SJCRH30 (cell line): Measurements from ENCODE around the gene MYCBP. TPM values are rescaled to one million over a fixed set of nuclear protein-coding genes. Genes with fewer than 3 reads are reported as not detected.
"Not testable (repeated sequence)": the region's sequence is repeated elsewhere in the genome, so short reads cannot be mapped to it uniquely, and the experiment has no call there.

ENCODE experiments used
- DNase-seq, 2 experiments: peaks; one replicate each; pipeline ENCODE4 v3.0.0-alpha.2; 2015 to 2020
- H3K27ac ChIP-seq: fragments of 250-450 bp; sonication (Bioruptor Pico); 2 replicates; pipeline ENCODE4 v1.5.1; 2020; ENCODE audit warnings: mild to moderate bottlenecking, moderate library complexity
- H3K27me3 ChIP-seq: fragments of 250-450 bp; sonication (Bioruptor Pico); 2 replicates; pipeline ENCODE4 v1.5.1; 2020; ENCODE audit warnings: mild to moderate bottlenecking, moderate library complexity
- H3K36me3 ChIP-seq: fragments of 250-450 bp; sonication (Bioruptor Pico); 2 replicates; pipeline ENCODE4 v1.5.1; 2020; ENCODE audit warnings: mild to moderate bottlenecking, moderate library complexity
- H3K4me1 ChIP-seq: fragments of 250-450 bp; sonication (Bioruptor Pico); 2 replicates; pipeline ENCODE4 v1.5.1; 2020; ENCODE audit warnings: mild to moderate bottlenecking, moderate library complexity
- H3K4me3 ChIP-seq: fragments of 250-450 bp; sonication (Bioruptor Pico); 2 replicates; pipeline ENCODE4 v1.5.1; 2020; ENCODE audit warnings: mild to moderate bottlenecking, moderate library complexity
- H3K9me3 ChIP-seq: fragments of 250-450 bp; sonication (Bioruptor Pico); replicated peaks from 2 replicates; pipeline ENCODE4 v1.5.1; 2020; ENCODE audit warnings: mild to moderate bottlenecking, moderate library complexity
- total RNA-seq: library from RNA; depleted of rRNA; stranded (reverse); fragments of >200 nt; shearing (Covaris generic); gene quantifications from 2 replicates; pipeline ENCODE4 v1.2.3, GENCODE V29; 2014; rRNA removed

MYCBP gene, protein sequence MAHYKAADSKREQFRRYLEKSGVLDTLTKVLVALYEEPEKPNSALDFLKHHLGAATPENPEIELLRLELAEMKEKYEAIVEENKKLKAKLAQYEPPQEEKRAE
- 41.1 and 41.2 TPM in 2 replicates for total RNA-seq

DNA sequence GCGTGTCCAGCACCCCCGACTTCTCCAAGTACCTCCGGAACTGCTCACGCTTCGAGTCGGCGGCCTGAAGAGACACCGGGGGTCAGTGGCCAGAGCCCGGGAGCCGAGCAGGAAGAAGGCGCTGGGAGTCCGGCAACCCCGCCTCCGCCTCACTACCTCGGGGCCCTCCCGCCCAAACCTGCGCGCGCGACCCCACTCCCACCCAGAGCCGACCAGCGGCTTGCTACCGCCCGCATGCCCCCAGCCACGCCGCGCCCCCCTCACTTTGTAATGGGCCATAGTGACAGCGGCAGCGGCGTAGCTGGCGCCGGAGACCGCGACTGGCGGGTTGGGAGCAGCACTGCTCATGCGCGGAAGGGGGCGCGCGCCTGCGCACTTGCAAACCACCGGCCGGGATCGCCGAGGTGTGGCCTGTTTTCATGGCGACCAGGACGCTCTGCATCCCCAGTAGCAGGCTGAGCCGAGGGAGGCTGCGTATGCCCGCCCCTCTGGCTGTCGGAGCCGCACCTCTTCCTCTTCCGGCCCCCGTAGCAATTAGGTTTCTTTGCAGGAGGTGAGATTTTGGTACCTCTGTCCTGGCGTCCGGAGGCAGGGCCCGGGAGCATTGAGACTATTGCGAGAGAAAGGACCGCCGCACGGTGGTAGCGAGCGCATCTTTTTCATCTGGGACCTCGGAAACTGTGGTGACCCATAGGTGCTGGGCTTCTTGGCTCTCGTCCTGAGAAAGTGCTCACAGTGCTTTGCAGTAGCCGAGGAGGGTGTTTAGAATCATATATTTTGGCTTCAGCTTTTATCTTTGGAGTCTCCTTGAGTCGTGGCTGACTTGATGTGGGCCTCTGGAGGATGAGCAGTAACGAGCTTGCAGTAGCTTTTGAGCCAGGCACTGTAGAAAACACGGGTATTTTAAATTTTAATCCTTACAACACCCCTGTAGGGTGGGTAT, at the start of gene MYCBP:
MYCBP (minus strand) TSS at position 322 of the 943 bp plus-strand sequence; CDS start at position 279, 43 bp downstream.
- Histone ChIP-seq H3K27me3 (no peaks in the 10 kb centered on the region), H3K9me3 (no peaks in the 10 kb centered on the region), H3K36me3 (no peaks in the 10 kb centered on the region), H3K4me1 (peaks cover 6% of the 10 kb centered on the region; the same call in 1 of the 2 replicates), H3K4me3 (peak within 1 kb of the TSS; percentile 83), H3K27ac (peak within 1 kb of the TSS; percentile 93)
- peak; percentile 98 for DNase-seq

DNA sequence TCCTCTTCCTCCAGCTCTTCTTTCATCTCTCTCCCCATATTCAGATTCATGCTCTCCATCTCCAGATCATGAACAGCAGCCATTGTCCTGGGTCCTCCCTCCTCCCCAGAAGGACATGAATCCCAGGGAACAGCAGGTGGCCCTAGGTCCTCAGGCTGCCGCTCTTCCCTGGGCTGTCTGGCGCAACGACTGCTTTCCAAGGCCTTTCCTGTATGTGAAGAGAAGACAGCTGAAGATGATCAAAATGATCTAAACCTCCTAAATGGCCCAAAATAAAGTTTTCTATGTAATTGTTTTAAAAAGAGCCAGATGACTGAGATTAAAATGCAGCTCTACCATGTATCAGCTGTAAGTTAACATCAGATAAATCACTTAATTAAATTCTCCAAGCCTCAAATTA, 46.0 kb upstream of the MYCBP start:
- no peaks in the 10 kb centered on the region for H3K27me3 ChIP-seq
- DNase-seq = peak in 1 of 2 experiments; percentile 30
- no peaks in the 10 kb centered on the region; the same call in 1 of the 2 replicates for H3K9me3 ChIP-seq
- no peak overlapping the region for H3K27ac ChIP-seq
- H3K36me3 ChIP-seq = no peaks in the 10 kb centered on the region
- no peaks in the 10 kb centered on the region for H3K4me1 ChIP-seq
- no peak overlapping the region for H3K4me3 ChIP-seq

DNA sequence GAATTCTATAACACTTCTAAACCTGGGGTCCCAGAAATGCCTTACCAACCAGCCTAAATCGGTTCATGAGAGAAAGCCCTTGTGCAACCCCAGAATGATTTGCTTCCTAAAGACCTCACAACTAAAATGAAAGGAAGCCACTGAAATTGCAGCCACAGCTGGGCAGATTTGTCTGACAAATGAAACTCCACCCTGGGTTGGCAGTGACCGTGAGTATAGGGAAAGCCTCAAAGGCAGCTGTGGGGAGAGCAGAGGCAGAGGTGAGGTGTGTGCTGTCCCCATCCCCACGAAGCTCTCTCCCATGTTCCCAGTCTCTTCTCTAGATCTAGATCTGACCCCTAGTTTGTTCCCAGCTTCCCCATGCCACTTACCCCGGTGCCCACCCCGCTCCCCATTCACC, 45.4 kb upstream of the MYCBP start:
- H3K27ac ChIP-seq = no peak overlapping the region
- no peaks in the 10 kb centered on the region for H3K36me3 ChIP-seq
- DNase-seq = peak in 1 of 2 experiments; percentile 28
- no peaks in the 10 kb centered on the region for H3K4me1 ChIP-seq
- H3K4me3 ChIP-seq = no peak overlapping the region
- no peaks in the 10 kb centered on the region; the same call in 1 of the 2 replicates for H3K9me3 ChIP-seq
- H3K27me3 ChIP-seq = no peaks in the 10 kb centered on the region

DNA sequence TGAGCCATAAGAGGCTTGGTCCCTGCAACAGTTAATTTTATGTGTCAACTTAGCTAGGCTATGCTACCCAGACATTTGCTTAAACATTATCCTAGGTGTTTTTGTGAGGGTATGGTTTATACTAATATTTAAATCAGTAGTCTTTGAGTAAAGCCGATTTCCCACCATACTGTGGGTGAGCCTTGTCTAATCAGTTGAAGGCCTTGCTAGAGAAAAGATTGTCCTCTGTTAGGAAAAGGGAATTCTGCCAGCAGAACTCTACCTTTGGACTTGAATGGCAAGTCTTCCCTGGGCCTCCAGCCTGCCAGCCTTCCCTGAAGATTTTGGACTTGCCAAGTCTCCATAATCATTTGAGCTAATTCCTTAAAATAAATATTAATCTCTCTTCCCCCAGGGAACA, 44.6 kb upstream of the MYCBP start:
- Histone ChIP-seq H3K36me3 (no peaks in the 10 kb centered on the region), H3K4me3 (no peak overlapping the region), H3K9me3 (no peaks in the 10 kb centered on the region; the same call in 1 of the 2 replicates), H3K27me3 (no peaks in the 10 kb centered on the region), H3K27ac (no peak overlapping the region), H3K4me1 (no peaks in the 10 kb centered on the region)
- DNase-seq = no peak

DNA sequence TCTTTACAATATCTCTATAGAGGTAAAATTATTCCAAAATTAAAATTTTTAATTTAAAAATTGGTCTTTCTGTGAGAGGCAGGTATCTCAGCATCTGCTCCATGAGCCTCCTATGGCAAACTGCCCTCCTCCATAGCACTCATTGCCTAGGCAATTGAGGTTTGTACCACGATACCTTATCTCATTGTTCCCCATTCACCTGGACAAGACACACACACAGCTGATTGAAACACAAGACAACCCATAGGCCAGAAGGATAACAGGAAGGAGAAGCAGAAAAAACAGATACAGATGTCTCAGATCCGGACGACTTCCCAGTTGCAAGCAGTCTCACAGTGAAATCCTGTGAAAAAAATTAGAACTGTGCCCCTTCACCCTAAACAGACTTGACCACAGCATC, 44.2 kb upstream of the MYCBP start:
- Histone ChIP-seq H3K27ac (no peak overlapping the region), H3K27me3 (no peaks in the 10 kb centered on the region), H3K9me3 (no peaks in the 10 kb centered on the region; the same call in 1 of the 2 replicates), H3K4me1 (no peaks in the 10 kb centered on the region), H3K36me3 (no peaks in the 10 kb centered on the region), H3K4me3 (no peak overlapping the region)
- DNase-seq = no peak

DNA sequence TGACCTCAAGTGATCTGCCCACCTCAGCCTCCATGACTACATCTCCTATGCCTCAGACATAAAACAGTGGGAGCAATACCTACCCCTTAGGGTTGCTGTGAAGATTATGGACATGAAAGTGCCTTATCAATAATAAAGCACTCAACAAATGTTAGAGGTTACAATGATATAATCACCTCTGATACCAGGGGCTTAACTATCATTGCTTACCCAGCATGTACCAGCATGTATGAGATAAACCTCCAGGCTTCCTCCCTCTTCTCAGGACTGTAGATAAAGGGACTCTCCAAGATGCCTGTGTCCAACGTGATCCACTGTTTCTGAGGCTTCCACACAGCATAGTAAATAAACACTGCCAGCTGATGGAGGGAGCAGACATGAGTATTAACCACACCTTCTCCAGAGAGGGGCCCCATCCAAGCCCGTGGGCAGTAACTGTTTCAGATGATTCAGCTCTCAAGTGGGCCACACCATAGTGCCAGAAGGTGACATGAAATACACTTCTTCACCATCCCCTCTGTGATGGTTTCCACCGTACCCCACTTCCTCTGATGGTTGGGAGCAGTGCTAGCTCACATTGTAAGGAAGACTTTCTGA, 42.3 kb upstream of the MYCBP start:
- no peaks in the 10 kb centered on the region; the same call in 1 of the 2 replicates for H3K9me3 ChIP-seq
- H3K27ac ChIP-seq = no peak overlapping the region
- no peaks in the 10 kb centered on the region for H3K4me1 ChIP-seq
- no peaks in the 10 kb centered on the region for H3K36me3 ChIP-seq
- H3K27me3 ChIP-seq = no peaks in the 10 kb centered on the region
- H3K4me3 ChIP-seq = no peak overlapping the region
- no peak for DNase-seq

DNA sequence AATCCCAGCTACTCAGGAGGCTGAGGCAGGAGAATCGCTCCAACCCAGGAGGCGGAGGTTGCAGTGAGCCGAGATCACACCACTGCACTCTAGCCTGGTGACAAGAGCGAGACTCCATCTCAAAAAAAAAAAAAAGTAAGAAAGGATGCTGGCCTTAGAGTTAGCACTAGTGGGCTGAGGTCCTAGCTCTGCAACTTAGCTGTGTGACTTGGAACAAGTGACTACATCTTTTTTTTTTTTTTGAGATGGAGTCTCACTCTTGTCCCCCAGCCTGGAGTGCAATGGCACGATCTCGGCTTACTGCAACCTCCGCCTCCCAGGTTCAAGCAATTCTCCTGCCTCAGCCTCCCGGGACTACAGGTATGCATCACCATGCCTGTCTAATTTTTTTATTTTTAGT, 41.8 kb upstream of the MYCBP start:
- H3K4me1 ChIP-seq, H3K9me3 ChIP-seq, DNase-seq, H3K4me3 ChIP-seq, H3K27ac ChIP-seq, H3K27me3 ChIP-seq, H3K36me3 ChIP-seq: not testable (repeated sequence)

DNA sequence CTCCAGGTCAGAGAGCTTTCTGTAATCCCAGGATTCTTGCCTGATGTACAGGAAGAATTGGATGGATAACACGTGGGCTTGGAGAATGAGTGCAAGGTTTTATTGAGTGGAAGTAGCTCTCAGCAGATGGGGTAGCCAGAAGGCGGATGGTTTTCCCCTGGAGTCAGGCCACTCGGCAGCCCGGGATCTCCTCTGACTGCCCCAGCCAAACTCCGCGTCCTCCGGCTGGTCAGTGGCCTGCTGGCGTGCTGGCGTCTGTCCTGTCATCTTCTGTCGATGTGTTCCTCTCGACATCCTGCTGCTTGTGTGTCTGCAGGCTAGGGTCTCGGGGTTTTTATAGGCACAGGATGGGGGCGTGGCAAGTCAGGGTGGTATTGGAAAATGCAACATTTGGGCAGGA, 35.7 kb upstream of the MYCBP start:
- H3K9me3 ChIP-seq = no peaks in the 10 kb centered on the region
- H3K36me3 ChIP-seq = no peaks in the 10 kb centered on the region
- H3K4me3 ChIP-seq = no peak overlapping the region
- DNase-seq = no peak
- no peaks in the 10 kb centered on the region for H3K27me3 ChIP-seq
- H3K27ac ChIP-seq = no peak overlapping the region
- no peaks in the 10 kb centered on the region for H3K4me1 ChIP-seq

DNA sequence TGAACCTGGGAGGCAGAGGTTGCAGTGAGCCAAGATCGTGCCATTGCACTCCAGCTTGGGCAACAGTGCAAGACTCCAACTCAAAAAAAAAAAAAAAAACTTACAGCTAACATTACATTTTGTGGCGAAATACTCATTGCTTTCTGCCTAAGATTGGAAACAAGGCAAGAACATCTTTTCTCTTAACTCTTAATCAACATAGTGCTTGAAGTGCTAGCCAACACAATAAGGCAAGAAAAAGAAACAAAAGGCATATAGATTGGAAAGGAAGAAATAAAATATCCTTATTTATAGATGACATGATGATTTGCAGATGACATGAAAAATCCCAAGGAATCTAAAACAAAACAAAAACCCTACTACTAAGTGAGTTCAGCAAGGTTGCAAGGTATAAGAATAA, 32.8 kb upstream of the MYCBP start:
- no peak for DNase-seq
- Histone ChIP-seq H3K4me1 (no peaks in the 10 kb centered on the region), H3K27ac (no peak overlapping the region), H3K27me3 (no peaks in the 10 kb centered on the region), H3K9me3 (no peaks in the 10 kb centered on the region), H3K4me3 (no peak overlapping the region), H3K36me3 (no peaks in the 10 kb centered on the region)

DNA sequence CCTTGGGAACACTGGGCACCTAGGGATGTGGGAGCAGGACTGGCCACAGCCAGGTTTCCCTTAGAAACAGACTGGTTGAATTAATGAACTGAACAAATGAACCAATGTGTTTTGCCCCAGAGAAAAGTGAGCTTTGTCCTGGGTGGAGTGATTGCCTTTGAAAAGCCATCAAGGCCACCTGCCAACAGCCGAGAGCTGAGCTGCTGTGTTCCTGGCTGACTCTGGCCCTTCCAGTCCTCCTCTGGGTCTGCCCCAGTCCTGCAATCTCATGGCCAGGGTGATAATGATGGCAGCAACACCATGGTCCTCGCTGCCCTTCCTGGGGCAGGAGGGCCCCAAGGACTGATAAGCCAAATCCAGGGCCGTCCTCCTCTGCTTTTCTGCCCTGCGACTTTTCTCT, 26.4 kb upstream of the MYCBP start:
- Histone ChIP-seq H3K4me1 (no peaks in the 10 kb centered on the region), H3K27me3 (no peaks in the 10 kb centered on the region), H3K27ac (no peak overlapping the region), H3K9me3 (no peaks in the 10 kb centered on the region), H3K4me3 (no peak overlapping the region), H3K36me3 (no peaks in the 10 kb centered on the region)
- no peak for DNase-seq

DNA sequence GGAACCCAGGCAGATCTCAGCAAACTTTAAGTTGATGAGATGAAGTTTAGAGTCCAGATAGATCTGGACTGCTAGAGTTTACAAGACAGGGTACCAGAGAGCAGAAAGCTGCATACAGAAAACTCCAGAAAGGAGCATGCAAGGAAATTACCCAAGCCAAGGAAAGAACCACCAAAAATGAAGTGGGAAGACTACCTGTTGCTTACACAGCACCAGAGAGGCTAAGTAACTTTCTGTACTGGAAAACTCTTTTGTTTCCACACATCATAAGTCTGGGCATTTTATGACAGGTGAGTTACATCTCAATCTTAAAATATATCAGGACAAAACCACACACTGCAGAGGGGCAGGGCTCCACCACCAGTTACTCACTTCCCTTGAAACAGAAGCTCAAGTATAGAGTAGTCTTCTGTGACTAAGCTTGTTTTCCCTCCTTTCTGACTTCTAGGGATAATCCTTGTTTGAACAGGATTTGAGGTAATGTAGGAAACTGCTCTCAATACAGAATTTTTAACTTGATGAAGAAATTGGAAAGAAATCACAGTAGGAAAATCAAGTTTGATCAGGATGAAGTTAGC, 25.6 kb upstream of the MYCBP start:
- no peaks in the 10 kb centered on the region for H3K36me3 ChIP-seq

DNA sequence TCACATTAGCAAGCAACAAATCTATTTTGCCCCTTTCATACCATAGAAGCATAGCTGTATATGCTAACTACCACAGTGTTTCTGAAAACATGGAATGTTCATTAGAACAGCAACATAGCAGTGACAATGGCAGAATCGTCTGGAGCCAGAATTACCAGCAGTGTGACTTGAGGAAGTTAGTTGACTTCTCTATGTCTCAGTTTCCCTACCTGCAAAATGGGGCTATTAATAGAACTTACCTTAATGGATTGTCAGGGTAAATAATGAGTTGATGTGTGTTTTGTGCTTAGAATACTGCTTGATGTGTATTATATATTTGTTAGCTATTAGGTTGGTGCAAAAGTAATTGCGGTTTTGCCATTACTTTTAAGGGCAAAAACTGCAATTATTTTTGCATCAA, 23.0 kb upstream of the MYCBP start:
- no peaks in the 10 kb centered on the region for H3K36me3 ChIP-seq
- no peaks in the 10 kb centered on the region for H3K27me3 ChIP-seq
- no peaks in the 10 kb centered on the region for H3K9me3 ChIP-seq
- no peak overlapping the region for H3K4me3 ChIP-seq
- H3K4me1 ChIP-seq = no peaks in the 10 kb centered on the region
- no peak for DNase-seq
- H3K27ac ChIP-seq = no peak overlapping the region

More for the DNA sequence above, 25.6 kb upstream of the MYCBP start:
- Histone ChIP-seq H3K9me3 (no peaks in the 10 kb centered on the region), H3K27me3 (no peaks in the 10 kb centered on the region), H3K4me1 (no peaks in the 10 kb centered on the region), H3K4me3 (no peak overlapping the region), H3K27ac (no peak overlapping the region)
- no peak for DNase-seq

DNA sequence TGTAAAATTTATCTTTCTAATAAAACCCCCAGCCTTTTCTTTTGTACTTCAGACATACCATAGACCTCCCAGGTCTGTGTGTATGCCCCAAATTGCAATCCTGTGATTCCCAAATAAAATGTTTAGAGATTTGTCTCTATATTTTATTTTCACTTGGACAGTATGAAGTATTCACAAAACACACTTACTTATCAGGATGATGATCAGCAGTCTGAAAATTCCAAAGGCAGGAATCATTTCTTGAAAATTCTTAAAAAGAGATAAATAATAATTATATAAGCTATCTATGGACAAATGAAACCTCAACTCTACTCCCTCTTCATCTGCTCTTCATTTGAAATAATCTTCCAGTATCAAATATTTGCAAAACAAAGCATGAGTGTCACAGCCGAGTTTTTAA, 19.8 kb upstream of the MYCBP start:
- no peaks in the 10 kb centered on the region for H3K27me3 ChIP-seq
- DNase-seq = no peak
- no peak overlapping the region for H3K27ac ChIP-seq
- no peaks in the 10 kb centered on the region for H3K36me3 ChIP-seq
- H3K4me1 ChIP-seq = no peaks in the 10 kb centered on the region
- H3K9me3 ChIP-seq = no peaks in the 10 kb centered on the region
- H3K4me3 ChIP-seq = no peak overlapping the region

DNA sequence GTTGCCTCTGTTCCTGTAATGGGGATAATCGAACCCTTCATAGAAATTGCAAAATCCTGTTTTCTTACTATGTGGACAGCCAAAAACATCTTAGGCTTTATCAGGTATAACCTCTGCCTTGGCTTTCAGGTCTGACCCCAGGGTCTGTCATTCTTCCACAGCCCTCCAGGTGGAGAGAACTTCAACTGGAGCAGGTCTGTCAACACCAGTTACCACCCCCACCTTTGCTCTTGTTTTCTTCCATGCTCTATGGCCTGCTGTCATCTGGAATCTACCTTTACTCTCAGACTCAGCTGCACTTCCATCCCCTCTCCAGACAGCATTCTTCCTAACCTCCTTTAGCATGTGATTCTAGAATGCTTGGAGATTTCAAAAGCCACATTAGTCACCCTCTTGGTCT, 18.6 kb upstream of the MYCBP start:
- no peak overlapping the region for H3K27ac ChIP-seq
- no peaks in the 10 kb centered on the region for H3K4me1 ChIP-seq
- no peak for DNase-seq
- H3K36me3 ChIP-seq = no peaks in the 10 kb centered on the region
- no peaks in the 10 kb centered on the region for H3K27me3 ChIP-seq
- no peak overlapping the region for H3K4me3 ChIP-seq
- H3K9me3 ChIP-seq = no peaks in the 10 kb centered on the region

DNA sequence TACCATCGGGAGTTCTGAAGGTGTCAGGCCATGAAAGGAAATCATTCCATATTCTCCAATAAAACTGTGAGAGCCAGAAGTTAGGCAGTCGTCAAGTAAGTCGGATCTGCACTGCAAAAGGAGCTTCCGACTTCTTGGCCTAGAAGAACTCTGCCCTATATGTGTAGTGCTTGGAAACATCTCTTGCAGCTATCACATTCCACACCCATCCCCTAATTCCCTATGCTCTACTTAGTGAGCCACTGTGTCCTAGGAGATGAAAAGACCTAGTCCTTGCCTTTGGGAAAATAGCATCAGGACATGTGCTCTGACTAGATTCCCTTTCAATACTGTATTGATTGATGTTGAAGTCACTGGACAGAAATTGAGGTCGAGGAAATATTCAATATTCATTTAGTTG, 16.4 kb upstream of the MYCBP start:
- H3K36me3 ChIP-seq = no peaks in the 10 kb centered on the region
- no peaks in the 10 kb centered on the region for H3K27me3 ChIP-seq
- no peak for DNase-seq
- H3K4me3 ChIP-seq = no peak overlapping the region
- no peaks in the 10 kb centered on the region for H3K4me1 ChIP-seq
- H3K27ac ChIP-seq = no peak overlapping the region
- H3K9me3 ChIP-seq = no peaks in the 10 kb centered on the region
